22Rv1 (cell line): ENCODE measurements around the gene ATOH7.

Source experiments
- CTCF ChIP-seq: fragments of 450-650 bp; IDR thresholded peaks from 2 replicates; pipeline ENCODE4 v1.5.1; 2017; ENCODE audit warnings: mild to moderate bottlenecking
- ZFX ChIP-seq: fragments of 450-650 bp; IDR thresholded peaks from 2 replicates; pipeline ENCODE4 v1.6.1; 2017; ENCODE audit warnings: antibody characterized with exemption, borderline replicate concordance

GRCh38 chr10:68196701-68197100 is 35.2 kb downstream of the ATOH7 start:
- TF ChIP-seq CTCF (no peak), ZFX (no peak)
